HEK293T (cell line): ENCODE measurements around the gene MYL5.
A peak's percentile ranks its signal among the peaks of the same experiment; 100 is the strongest.
"Not testable (repeated sequence)": the region's sequence is repeated elsewhere in the genome, so short reads cannot be mapped to it uniquely, and the experiment has no call there.

Source experiments
- CTCF ChIA-PET: fragments of 350-600 bp; formaldehyde crosslinking; extraction: SDS; loops from one replicate; lab custom pipeline; 2021; ENCODE audit warnings: antibody characterized with exemption, inconsistent platforms; lab: Yijun Ruan, JAX
- POLR2A ChIA-PET: fragments of 350-600 bp; formaldehyde crosslinking; extraction: SDS; loops from one replicate; lab custom pipeline; 2020; ENCODE audit warnings: antibody characterized with exemption, inconsistent platforms; lab: Yijun Ruan, JAX
- DNase-seq: peaks from one replicate; pipeline ENCODE4 v3.0.0; 2012; ENCODE audit warnings: mixed read lengths; ENCODE audit errors: extremely low spot score
- ARNT ChIP-seq: fragments of 450-650 bp; IDR thresholded peaks from 2 replicates; pipeline ENCODE4 v1.6.1; 2017; ENCODE audit warnings: mild to moderate bottlenecking
- BHLHE40 ChIP-seq: fragments of 450-650 bp; IDR thresholded peaks from 2 replicates; pipeline ENCODE4 v1.6.1; 2016; ENCODE audit warnings: mild to moderate bottlenecking, moderate library complexity, borderline replicate concordance
- CTBP1 ChIP-seq: fragments of 450-650 bp; IDR thresholded peaks from 2 replicates; pipeline ENCODE4 v1.6.1; 2016; ENCODE audit warnings: borderline replicate concordance
- ELF4 ChIP-seq: fragments of 450-650 bp; IDR thresholded peaks from 2 replicates; pipeline ENCODE4 v1.6.1; 2017; ENCODE audit warnings: antibody characterized with exemption
- FOXA1 ChIP-seq: fragments of 450-650 bp; IDR thresholded peaks from 2 replicates; pipeline ENCODE4 v1.6.1; 2016; ENCODE audit warnings: mild to moderate bottlenecking
- FOXK2 ChIP-seq: fragments of 450-650 bp; IDR thresholded peaks from 2 replicates; pipeline ENCODE4 v1.6.1; 2016; ENCODE audit warnings: mild to moderate bottlenecking
- FOXM1 ChIP-seq: fragments of 450-650 bp; IDR thresholded peaks from 2 replicates; pipeline ENCODE4 v1.6.1; 2017; ENCODE audit warnings: mild to moderate bottlenecking, borderline replicate concordance
- HDGF ChIP-seq: fragments of 450-650 bp; IDR thresholded peaks from 2 replicates; pipeline ENCODE4 v1.6.1; 2017; ENCODE audit warnings: antibody characterized with exemption, borderline replicate concordance
- L3MBTL2 ChIP-seq: fragments of 450-650 bp; conservative IDR thresholded peaks from 2 replicates; pipeline ENCODE4 v1.6.1; 2016; ENCODE audit warnings: mild to moderate bottlenecking
- LEF1 ChIP-seq: fragments of 450-650 bp; IDR thresholded peaks from 2 replicates; pipeline ENCODE4 v1.6.1; 2017; ENCODE audit warnings: mild to moderate bottlenecking, borderline replicate concordance
- NFRKB ChIP-seq: fragments of 450-650 bp; IDR thresholded peaks from 2 replicates; pipeline ENCODE4 v1.6.1; 2016; ENCODE audit warnings: mild to moderate bottlenecking, moderate library complexity
- SP1 ChIP-seq: fragments of 450-650 bp; IDR thresholded peaks from 2 replicates; pipeline ENCODE4 v1.6.1; 2017
- SUZ12 ChIP-seq: fragments of 450-650 bp; IDR thresholded peaks from 2 replicates; pipeline ENCODE4 v1.6.1; 2016; ENCODE audit warnings: mild to moderate bottlenecking
- TARDBP ChIP-seq: fragments of 450-650 bp; IDR thresholded peaks from 2 replicates; pipeline ENCODE4 v1.6.1; 2016
- ZNF384 ChIP-seq: fragments of 450-650 bp; IDR thresholded peaks from 2 replicates; pipeline ENCODE4 v1.6.1; 2016
- TF ChIP-seq, protein P1 (sequence below): fragments of 450-650 bp; IDR thresholded peaks from 2 replicates; pipeline ENCODE4 v1.6.1; 2016

The MYL5 gene

DNA sequence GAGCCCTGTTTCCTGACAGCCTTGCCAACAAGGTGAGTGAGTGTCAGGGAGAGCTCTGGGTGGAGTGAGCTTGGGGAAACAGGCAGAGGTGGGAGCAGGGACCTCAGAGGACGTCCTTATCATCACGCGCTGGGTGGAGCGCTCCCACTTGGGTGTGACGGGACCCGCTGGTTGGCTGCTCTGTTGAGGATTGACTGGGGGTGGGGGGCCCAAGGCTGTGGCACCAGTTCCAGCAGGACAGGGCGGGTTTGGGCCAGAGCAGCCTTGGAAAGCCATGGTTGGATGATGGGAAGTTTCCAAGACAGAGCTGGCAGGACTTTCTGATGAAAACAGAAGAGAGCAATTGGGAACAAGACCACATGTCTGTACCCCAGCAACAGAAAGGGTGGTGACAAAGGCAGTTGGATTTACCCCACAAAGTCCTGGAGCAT lies 28.3 kb downstream of the MYL5 start:
- no peak for DNase-seq
- ChIA-PET CTCF (no interaction called here), POLR2A (no interaction called here)
- TF ChIP-seq TARDBP (no peak), FOXM1 (no peak), ELF4 (no peak), CTBP1 (no peak), ARNT (no peak)

DNA sequence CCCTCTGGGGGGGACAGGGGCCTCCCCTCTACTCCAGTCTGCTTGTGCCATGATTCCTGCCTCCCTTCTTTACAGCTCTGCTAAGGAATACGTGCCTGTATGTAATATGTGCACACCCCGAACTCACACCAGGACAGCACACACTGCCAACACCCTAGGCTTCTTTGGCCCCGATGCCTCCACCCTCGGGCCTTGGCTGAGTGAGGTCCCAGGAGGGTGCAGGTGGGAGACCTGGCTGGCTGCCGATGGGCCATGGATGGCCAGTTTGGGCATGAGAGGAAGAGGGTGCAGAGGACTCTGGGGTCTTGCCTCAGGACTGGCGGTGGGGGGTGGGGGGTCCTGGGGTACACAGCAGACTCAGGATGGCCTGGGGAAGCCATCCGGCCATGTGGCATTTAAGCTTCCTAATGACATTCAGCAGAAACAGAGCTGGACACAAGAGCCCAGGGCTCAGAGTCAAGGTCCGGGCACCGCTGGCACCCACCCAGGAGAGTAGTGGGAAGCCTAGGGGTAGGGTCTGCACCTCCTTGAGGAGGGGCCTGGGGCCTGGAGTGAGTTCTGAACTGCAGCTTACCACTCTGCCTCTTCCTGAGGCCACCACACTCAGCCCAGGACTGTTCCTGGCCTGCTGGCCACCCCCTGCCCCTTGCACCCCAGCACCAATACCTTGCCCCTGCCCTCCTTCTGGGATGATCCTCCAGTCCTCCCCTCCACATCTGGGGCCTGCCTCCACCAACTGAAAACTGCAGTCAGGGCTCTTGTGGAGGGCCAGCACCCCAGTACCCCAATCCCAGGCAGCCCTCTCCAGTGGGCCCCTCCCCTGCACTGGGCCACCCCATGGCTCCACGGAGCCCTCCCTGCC lies 29.2 kb downstream of the MYL5 start:
- CTCF ChIA-PET = no interaction called here
- DNase-seq = no peak
- POLR2A ChIA-PET = no interaction called here
- TF ChIP-seq FOXK2 (no peak), HDGF (no peak), SUZ12 (no peak), SP1 (no peak), CTBP1 (no peak), ARNT (no peak), TARDBP (no peak), BHLHE40 (no peak), ELF4 (no peak), FOXA1 (no peak), ZNF384 (no peak), LEF1 (no peak), FOXM1 (no peak), NFRKB (no peak), L3MBTL2 (no peak)
- TF ChIP-seq, protein P1, sequence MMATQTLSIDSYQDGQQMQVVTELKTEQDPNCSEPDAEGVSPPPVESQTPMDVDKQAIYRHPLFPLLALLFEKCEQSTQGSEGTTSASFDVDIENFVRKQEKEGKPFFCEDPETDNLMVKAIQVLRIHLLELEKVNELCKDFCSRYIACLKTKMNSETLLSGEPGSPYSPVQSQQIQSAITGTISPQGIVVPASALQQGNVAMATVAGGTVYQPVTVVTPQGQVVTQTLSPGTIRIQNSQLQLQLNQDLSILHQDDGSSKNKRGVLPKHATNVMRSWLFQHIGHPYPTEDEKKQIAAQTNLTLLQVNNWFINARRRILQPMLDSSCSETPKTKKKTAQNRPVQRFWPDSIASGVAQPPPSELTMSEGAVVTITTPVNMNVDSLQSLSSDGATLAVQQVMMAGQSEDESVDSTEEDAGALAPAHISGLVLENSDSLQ = no peak

DNA sequence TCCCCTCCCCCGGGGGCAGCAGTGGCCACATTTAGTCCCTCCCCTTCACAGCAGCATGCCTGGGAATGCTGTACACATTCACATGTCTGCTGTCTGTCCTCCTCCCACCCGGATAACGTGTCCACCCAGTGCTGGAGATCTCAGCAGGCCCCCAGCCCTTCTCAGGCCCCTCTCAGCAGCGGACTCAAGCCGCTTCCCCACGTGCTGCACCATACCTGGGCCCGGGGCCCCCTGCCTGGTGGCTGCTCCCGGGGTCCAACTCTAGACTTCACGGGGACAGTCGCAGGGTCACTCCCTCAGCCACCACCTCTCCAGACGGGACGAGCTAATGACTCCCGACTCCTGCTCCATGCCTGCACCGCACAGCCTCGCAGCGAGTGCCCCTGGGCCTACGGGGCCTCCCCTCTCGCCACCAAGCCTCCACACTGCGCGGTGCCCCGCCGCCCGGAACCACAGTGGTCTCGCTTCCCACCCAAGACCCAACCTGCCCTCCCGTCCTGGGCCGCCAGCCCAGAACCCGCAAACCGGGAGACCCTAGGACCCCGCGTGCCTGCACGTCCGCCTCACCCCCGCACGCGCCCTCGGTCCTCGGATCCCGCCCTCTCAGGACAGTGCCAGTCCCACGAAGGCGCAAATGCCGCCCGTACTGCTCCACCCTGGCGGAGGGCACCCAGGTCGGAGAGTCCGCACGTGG lies 30.0 kb downstream of the MYL5 start:
- CTCF ChIA-PET = no interaction called here
- POLR2A ChIA-PET = no interaction called here
- TF ChIP-seq SP1 = no peak

DNA sequence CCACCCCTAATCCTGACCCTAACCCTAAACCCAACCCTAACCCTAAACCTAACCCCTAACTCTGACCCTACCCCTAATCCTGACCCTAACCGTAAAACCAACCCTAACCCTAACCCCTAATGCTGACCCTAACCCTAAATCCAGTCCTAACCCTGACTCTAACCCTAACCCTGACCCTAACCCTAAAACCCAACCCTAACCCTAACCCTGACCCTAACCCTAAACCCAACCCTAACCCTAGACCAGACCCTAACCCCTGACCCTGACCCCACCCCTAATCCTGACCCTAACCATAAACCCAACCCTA lies 30.6 kb downstream of the MYL5 start:
- ChIA-PET POLR2A (interaction anchor here (1.0 kb wide), 1 partner anchor 20 kb away, joined by 3 read pairs; no protein-coding TSS in a partner anchor), CTCF (no interaction called here)

More for the DNA sequence above, 30.0 kb downstream of the MYL5 start:
- no peak for DNase-seq

DNA sequence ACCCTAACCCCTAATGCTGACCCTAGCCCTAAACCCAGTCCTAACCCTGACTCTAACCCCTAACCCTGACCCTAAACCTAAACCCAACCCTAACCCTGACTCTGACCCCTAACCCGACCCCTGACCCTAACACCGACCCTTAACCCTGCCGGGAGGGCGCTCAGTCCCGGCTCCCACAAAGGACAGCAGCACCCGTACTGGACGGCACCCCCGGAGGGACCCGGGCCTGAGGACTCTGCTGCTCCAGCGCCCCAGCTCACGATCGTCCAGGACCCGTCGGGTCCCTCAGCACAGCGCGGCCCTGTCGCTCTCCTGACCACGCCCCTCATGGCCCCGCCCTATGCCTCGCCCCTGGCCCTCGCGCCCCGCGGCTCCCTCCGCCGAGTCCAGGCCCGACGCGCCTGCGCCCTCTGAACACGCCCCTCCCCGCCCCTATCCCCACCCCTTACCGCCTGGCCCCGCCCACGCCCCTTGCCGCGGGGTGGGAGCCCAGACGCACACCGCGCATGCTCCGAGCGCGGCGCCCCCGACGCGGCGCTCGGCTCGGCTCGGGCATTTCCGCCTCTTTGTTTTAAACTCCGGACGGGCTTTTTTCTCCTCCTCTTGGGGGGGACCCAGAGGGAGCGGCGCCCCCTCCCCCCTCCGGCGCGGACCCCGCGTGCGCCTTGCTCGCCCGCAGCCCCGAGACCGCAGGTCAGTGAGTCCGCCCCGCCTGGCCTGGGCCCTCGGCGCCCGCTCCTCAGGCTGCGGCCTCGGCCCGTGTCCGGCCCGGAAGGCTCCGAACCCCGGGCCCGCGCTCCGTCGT lies 31.1 kb downstream of the MYL5 start, which contains the start of gene PCGF3:
Gene PCGF3 (plus strand): TSS at position 555 of the 805 bp plus-strand sequence. CDS start 27,849 bp downstream, outside the sequence.
- POLR2A ChIA-PET = interaction anchor here (1.0 kb wide), 1 partner anchor 21 kb away, joined by 3 read pairs; no protein-coding TSS in a partner anchor
- CTCF ChIA-PET = no interaction called here
- peak; percentile 100 for DNase-seq
- no peak for TF ChIP-seq ARNT
- TF ChIP-seq, protein P1 = peak; percentile 94

More for the DNA sequence above, 30.6 kb downstream of the MYL5 start:
- no peak for TF ChIP-seq FOXM1
- no peak for TF ChIP-seq L3MBTL2
- TF ChIP-seq ELF4 = no peak
- no peak for TF ChIP-seq SUZ12
- TF ChIP-seq NFRKB = no peak
- no peak for TF ChIP-seq LEF1
- no peak for TF ChIP-seq ZNF384
- TF ChIP-seq TARDBP = no peak
- no peak for TF ChIP-seq FOXA1
- no peak for TF ChIP-seq HDGF
- no peak for TF ChIP-seq BHLHE40
- TF ChIP-seq CTBP1 = no peak
- no peak for TF ChIP-seq FOXK2
- no peak for TF ChIP-seq ARNT
- TF ChIP-seq, protein P1 = no peak
- TF ChIP-seq SP1 = no peak
- no peak for DNase-seq

DNA sequence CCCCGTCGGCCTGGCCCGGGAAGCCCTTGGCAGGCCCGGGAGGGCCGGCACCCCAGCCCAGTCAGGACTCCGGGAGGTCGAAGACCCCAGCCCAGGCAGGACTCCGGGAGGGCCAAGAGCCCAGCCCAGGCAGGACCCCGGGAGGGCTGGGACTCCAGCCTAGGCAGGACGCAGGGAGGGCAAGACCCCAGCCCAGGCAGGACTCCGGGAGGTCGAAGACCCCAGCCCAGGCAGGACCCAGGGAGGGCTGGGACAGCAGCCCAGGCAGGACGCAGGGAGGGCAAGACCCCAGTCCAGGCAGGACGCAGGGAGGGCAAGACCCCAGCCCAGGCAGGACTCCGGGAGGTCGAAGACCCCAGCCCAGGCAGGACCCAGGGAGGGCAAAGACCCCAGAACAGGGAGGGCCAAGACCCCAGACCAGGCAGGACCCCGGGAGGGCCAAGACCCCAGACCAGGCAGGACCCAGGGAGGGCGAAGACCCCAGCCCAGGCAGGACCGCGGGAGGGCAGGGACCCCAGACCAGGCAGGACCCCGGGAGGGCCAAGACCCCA lies 31.8 kb downstream of the MYL5 start:
- POLR2A ChIA-PET, CTCF ChIA-PET, DNase-seq: not testable (repeated sequence)
